ENCODE results near the gene RBM20.

- no peak for TF ChIP-seq NFATC3 (CRISPR knock-in tag; IDR thresholded peaks at IDR 0.05)
- TF ChIP-seq REST (IDR thresholded peaks at IDR 0.05; ENCODE audit: borderline replicate concordance in 1 of 2, low read depth in 1 of 2, low read length in 2 of 2), result peak in 1 of 2 experiments; percentile 70; a peak in 1 of 4 replicates
Observed at GRCh38 chr10:110739811-110740271, 95.7 kb downstream of the RBM20 start.
